GM21825 (cell line): ENCODE measurements around the gene DIAPH1.
"Not testable (repeated sequence)": the region's sequence is repeated elsewhere in the genome, so short reads cannot be mapped to it uniquely, and the experiment has no call there.

Experiments
- ATAC-seq: cut with Tn5 transposase; IDR thresholded peaks from one replicate; pipeline ENCODE4 v1.9.1; 2021; ENCODE audit warnings: mild to moderate bottlenecking, moderate library complexity; ENCODE audit not compliant: unreplicated experiment

DIAPH1 gene

DNA sequence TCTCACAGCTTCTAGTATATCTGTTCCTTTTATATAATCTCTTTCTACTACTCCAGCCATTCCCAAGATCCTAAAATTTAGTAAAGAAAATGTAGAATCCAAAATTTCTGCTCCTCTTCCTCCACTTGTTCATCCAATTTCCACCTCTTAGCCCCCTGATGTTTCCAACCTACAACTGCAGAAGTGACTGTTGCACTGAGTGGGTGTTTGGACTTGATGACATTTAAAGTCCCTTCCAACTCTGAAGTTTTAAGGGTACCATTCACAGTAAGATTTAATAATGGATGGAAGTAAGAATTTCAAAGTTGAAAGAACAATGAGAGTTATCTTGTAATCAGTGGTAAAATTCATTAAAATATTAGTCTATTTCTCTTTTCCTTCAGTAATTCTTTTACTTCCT lies 5.5 kb downstream of the DIAPH1 start:
- no peak for ATAC-seq

DNA sequence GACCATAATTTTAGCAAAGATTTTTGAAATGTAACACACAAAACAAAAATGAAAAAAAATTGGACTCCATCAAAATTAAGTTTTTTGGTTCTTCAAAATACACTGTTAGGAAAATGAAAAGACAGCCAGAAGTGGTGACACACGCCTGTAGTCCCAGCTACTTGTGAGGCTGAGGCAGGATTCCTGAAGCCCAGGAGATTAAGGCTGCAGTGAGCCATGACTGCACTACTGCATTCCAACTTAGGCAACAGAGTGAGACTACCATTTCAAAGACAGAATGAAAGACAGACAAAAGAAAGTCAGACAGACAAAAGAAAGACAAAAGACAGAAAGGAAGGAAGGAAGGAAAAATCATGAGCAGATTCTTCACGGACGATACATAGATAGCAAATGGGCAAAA lies 7.5 kb downstream of the DIAPH1 start:
- ATAC-seq: no peak

DNA sequence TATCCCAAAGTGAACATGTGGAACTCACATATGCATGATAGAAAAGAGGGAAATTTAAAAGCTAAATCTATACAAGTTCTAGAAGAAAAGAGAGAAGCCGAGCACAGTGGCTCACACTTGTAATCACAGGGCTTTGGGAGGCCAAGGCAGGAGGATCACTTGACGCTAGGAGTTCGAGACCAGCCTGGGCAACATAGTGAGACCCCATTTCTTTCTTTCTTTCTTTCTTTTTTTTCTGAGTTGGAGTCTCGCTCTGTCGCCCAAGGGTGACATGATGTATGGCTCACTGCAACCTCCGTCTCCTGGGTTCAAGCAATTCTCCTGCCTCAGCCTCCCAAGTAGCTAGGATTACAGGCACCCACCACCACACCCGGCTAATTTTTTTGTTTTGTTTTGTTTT lies 8.9 kb downstream of the DIAPH1 start:
- not testable (repeated sequence) for ATAC-seq

DNA sequence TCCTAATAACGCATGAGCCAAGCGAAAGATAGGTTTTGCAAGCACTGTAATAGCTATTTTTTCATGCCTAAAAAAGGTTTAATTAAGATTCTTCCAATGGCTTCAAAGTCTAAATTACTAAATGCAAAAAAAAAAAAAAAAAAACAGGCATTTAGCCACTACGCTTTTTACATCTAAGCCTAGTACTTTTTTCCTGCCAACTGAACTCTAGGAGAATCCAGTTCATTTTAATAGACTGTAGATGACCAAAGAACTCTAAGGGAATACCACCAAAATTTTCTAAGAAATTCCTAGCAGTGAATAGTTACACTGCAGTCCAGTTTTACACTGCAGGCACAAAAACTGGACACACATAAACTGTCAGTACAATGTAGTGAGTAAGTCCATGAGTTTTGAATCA lies 9.8 kb downstream of the DIAPH1 start:
- no peak for ATAC-seq

DNA sequence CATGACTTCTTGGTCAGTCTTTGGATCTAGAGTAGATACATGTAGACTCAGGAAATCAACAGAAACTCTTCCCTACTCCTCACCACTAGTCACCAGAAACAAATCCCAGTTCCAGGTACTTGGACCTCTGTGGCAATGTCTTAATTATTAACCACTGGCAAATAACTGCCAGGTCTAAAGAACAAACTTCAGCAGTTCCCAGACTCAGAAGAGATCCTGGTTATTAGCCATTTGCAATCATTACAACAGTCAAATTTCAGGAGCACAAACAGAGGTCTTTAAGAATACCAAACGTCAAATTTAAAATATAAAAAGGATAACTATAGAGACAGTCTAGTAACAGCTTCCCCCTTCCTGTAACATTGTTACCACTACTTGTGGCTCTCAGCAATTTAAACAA lies 10.2 kb downstream of the DIAPH1 start:
- no peak for ATAC-seq

DNA sequence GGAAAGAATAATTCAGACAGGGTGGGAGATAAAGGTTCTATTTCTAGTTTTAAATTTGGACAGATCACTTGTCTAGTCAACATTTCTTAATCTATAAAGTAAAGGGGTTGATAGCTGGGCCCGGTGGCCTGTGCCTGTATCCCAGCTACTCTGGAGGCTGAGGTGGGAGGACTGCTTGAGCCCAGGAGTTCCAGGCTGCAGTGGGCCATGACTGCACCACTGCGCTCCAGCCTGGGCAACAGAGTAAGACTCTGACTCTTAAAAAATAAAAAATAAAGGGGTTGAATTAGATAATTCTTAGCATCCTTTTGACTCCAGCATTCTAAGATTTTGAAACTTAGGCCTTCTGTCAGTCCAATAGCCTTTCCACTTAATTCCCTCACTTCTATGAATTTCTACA lies 10.8 kb downstream of the DIAPH1 start:
- no peak for ATAC-seq

DNA sequence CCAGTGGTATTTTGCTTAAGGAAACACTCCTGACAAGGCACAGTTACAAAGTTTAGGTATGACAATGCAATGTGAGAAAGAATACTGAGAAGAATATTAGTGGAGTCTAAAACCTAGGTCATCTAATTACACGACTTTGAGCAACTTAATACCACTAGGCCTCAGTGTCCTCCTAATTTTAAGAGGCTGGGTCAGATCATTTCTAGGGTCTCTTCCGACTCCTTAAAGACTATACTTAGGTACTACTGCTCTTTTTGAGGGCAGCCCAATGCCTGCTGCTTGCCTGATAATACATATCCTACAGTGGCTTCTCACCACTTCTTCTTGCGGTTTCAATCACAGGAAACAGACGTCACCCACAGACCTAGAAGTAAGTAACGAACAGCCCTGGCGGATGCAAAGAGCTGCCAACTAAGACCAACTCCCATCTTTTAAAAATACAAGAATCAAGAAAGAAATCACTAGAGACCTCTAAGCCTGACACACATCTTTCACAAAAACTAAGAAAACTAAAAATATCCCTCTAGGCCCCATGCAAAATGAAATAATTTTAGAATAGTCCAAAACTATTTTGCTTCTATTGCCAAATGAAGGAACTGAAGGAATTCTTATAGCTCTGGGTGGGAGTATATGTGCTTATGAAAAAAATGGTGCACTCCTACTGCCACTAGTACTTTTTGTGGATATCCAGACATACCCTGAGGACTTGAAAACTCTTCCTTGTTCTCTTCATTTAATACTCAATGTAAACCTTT lies 13.1 kb downstream of the DIAPH1 start:
- ATAC-seq: peak; percentile 91

DNA sequence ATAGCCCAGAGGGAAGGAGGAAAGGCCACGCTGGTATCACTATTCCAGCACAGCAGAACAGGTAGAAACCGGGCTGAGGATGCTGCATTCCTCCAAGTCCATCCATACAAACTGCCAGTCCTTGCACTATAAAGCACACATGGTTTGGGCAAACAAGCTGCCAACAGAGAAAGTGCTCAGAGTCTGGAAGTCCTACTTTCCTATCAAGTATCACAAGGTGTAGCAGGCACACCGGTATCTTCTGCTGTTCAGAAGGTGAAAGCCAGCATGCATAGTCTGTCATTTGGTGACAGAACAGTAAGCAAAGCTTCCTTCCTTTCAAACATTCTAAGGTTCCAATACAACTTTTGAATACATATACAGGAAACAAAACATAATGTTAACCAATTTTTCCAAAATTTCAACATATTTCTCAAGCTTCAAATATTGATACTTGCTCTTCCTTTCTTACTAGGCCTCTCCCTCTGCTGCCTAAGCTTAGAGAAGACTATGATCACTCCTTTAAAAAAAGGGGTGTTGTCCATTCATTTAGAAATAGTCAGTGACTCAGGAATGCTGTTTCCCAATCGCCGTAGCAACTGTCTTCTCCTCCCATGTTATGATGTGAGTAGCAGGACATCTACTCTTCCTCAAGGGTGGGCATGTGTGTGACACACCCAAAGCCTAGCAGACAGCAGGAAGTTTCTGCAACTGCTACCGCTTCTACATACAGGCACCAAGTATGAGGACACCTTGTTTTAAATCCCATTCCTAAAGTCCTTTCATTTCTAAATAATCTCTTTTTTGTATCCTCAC lies 14.7 kb downstream of the DIAPH1 start:
- no peak for ATAC-seq

DNA sequence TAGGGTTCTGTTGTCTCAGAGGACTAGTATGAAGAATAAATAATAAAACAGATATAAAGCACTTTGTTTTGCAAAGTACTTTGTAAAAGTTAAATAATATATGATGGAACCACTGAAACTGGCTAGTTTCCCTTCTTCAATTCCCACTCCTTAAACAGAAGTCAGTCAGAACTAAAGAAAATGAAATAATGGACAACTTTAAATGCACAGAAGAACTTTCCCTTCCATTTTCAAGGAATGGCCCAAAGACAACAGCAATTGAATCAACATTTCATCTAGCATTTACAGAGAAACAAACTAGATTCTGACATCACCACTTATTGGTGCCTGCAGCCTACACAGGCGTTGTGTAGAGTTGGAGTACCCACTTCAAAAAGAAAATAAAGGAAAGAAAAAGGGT lies 16.2 kb downstream of the DIAPH1 start:
- no peak for ATAC-seq

DNA sequence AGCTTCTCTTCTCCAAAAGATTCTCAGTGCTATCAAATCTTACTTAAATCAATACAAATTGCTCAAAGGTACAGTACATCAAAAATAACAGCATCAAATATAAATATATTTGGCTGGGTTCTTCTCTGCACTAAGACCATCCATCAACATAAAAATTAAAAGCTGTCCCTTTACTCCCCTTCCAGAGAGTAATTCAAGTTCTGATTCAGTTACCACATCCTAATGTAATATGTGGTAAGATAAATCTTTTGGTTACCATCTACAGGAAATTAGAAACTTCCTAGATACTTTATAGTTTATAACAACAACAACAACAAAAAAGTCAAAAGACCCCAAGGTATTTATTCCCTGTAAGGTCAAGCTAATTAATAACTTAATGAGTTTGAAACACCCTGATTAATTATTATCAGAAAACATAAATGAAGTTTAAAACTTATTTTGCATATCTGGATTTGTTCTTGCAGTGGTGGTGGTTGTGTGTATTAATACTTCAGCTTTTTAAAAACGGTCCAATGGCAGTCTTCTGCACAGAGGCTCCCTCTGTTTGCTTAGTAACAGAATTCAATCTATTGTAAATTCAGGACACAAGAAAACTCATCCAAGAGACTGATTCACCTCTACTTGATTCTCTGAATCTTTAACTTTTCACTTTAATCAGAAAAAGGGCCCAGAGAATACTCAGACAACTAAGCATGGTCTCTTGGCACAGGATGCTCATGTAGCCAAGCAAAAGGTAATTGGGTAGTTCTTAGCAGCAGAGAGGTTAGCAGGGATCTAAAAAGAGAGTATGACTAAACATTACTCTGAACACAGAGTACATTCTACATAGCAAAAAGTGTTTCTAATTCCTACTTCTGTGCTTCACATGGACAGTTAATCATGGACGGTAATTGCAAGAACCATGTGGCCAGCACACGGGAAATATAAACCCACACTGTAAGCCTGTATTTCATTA lies 20.1 kb downstream of the DIAPH1 start:
- ATAC-seq: no peak

DNA sequence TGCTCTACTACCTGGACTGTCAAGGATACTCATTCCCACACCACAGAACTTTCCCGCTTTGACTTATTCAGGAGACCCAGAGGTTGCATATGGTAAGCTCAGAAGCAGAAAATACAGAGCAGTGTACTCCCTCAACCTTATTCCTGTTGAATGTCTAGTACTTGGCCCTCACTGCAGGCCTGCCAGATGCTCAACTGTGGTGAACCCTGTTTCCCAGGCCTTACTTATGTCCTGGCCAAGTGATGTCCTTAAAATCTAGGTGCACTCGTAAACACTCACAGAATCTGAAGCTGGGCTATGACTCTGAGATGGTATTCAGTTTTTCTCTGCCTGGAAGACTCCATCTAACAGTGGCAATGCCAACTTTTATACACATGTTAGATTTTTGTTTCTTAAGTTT lies 21.0 kb downstream of the DIAPH1 start:
- ATAC-seq: no peak

DNA sequence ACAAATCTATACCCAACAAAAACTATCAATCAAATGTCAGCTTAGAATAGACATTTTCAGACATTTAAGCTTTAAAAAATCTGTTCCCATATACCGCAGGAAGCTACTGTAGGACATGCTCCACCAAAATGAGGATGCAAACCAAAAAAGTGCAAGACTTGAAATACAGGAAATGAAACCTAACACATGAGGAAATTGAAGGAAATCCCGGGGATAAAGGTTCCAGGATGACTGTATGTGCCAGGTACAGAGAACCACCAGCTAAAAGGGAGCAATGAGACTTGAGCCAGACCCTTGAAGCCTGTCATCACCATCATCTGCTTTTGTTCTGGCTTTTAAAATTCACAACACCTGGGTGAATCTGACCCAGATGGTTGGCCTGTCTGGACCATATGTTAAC lies 21.4 kb downstream of the DIAPH1 start:
- no peak for ATAC-seq

DNA sequence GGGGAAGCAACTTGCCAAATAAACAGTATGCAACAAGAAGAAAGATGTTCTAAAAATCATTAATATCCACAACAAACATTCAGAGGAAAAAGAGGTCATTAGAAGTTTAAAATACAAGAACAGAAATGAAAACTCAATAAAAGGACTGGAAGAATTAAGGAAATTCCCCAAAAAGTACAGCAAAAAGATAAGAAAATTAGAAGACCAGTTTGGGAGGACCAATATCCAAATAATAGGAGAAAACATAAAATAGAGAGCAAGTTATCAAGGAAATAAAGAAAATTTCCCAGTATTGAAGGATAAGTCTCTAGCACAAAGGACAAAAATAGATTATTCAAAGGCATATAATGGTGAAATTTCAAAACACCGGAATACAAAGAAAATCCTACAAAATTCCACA lies 21.9 kb downstream of the DIAPH1 start:
- ATAC-seq: no peak

DNA sequence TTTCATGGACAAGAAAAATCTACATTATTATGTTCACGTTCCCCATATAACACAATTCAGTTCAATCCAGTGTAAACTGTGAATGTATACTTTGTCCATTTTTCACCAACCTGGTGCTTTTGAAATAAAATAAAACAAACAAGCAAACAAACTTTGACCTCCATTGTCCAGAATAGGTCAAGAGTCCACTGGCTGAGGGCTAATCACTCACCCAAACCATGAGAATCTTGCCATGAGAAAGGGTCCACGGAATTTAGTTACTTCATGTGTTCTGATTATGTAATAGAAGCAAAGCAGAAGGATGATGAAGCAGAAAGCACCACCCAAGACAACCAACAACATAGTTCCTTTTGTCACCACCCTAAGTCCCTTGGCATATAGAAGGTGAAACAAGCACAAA lies 28.7 kb downstream of the DIAPH1 start:
- ATAC-seq: no peak

DNA sequence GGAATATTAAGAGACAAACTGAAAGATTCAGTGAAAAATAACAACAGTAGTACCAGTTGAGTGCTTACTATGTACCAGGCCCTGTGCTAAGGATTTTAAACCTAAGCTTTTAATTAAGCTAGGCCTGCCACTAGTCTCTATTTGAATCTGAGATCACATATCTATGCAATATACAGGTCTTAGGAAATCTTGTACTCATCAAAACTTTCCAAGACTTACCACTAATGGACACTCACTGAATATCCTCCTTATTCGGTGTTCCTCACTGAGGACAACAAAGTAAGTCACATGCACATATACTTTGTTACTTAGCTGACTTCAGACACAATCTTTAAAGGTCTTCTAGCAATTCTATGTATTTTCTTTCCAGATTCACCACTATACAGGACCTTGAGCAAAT lies 32.6 kb downstream of the DIAPH1 start:
- no peak for ATAC-seq

DNA sequence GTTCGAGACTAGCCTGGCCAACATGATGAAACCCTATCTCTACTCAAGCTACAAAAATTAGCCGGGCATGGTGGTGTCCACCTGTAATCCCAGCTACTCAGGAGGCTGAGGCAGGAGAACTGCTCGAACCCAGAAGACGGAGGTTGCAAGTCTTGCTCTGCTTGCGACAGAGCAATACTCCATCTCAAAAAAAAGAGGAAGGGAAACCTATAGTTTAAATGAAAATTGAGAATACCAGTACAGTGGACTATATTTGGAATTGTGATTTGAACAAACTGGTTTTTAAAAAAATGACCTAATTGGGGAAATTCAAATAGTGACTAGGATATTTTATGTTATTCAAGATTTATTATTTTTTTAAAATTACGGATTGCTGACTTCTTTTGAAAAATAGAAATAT lies 33.2 kb downstream of the DIAPH1 start:
- ATAC-seq: no peak

DNA sequence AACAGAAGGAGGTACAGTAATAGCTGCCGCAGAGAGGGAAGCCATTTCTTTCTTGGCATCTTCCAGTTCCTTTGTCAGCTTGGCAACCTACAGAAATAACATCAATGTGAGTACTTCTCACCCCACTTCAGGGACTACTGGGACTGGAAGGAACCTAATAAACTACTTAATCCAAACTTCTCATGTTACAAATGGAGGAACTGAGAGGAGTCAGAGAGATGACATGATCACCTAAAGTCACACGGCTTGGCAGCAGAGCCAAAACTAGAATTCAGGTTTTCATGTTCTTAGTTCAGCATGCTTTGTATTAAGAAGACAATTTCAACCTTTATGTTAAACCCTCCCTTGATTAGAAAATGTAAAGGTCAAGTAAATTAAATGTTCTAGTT lies 44.7 kb downstream of the DIAPH1 start:
- no peak for ATAC-seq

DNA sequence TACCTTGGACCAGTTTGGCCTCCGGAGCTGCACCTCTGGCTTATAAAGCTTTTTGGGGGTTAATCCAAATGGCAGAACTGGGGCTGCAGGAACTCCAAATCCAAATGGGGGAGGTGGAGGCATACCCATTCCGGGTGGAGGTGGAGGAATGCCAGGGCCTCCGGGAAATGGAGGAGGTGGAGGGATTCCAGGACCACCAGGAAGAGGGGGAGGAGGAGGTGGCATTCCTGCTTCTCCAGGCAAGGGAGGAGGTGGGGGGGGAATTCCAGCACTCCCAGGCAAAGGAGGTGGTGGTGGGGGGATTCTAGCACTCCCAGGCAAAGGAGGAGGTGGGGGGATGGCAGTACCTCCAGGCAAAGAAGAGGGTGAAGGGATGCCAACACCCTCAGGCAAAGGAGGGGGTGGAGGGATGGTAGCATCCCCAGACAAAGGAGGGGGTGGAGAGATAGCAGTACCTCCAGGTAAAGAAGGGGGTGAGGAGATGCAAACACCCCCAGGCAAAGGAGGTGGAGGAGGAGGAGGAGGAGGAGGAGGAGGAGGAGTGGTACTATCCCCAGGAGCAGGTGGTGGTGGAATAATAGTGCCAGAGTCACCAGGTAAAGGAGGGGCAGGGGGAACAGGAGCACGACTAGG lies 45.2 kb downstream of the DIAPH1 start:
- no peak for ATAC-seq

DNA sequence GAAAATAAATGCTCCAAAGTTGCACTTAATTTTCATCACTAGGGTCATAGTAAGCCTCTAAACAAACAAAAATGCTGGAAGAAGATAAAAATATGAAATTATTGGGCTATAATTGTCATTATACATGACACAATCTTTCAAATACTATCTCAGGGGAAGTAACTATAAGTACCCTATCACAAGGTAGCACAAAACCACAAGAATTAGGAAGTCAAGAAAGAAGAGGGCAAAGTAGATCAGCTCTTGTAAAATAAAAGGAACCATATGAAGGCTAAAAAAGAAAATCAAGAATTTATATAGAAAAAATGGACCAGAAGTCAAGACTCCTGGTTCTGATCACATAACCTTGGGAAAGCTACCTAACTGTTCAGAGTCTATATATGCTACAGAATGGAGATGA lies 48.1 kb downstream of the DIAPH1 start:
- no peak for ATAC-seq

DNA sequence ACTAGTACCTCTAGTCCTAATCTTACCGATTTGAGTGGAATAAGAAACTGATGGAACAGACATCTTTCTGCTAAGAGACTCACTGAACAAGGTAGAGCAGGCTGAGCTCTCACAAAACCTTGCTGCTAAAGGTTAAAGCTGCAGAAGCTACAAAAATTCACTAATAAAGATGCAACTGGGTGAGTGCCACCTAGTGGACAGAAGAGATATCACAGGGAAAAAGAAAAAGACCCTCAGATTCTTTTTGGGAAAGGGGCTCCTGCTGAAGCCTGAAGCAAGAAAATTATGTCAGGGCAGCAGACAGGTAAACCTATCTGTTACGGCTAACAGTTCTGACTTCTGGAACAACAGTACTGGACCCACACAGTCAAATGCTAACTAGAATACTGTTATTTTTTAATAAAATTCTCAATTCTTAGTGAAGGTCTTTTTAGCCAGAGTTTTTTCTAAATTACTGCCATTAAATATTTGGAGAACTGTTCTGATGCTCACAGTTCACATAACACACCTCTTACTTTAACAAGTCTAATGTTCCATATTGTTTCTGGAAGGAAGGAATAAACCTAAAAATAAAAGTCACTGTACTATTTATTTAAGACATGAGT lies 51.2 kb downstream of the DIAPH1 start:
- ATAC-seq: no peak
